SU-DHL-6 (cell line): Measurements from ENCODE around the gene CEP350.

ENCODE experiments used
- H2AFZ ChIP-seq: fragments of 200-600 bp; sonication (generic); 2 replicates; pipeline ENCODE4 v1.6.1; 2014; ENCODE audit warnings: low read depth, mild to moderate bottlenecking, moderate library complexity, mixed read lengths, antibody characterized with exemption, low read length; ENCODE audit not compliant: severe bottlenecking
- H3F3A ChIP-seq: fragments of 200-600 bp; shearing (Covaris generic); 2 replicates; pipeline ENCODE4 v1.6.0; 2016; ENCODE audit warnings: antibody characterized with exemption, mild to moderate bottlenecking; ENCODE audit not compliant: insufficient read depth
- H3K27ac ChIP-seq: fragments of 200-600 bp; sonication (generic); 2 replicates; pipeline ENCODE4 v1.5.1; 2016; ENCODE audit warnings: low read depth, mild to moderate bottlenecking, low read length, moderate library complexity, mixed read lengths
- H3K27me3 ChIP-seq: fragments of 200-600 bp; sonication (generic), shearing (Covaris generic); 2 replicates; pipeline ENCODE4 v1.6.0; 2014; ENCODE audit warnings: mild to moderate bottlenecking, low read length
- H3K36me3 ChIP-seq: fragments of 200-600 bp; sonication (generic); 2 replicates; pipeline ENCODE4 v1.6.1; 2014; ENCODE audit warnings: mild to moderate bottlenecking, low read length, mixed read lengths
- H3K4me2 ChIP-seq: fragments of 300-600, 200-600 bp; shearing (Covaris generic), sonication (generic); 2 replicates; pipeline ENCODE4 v1.6.0; 2014; ENCODE audit warnings: low read length, low read depth, mild to moderate bottlenecking; ENCODE audit not compliant: poor library complexity, severe bottlenecking
- H3K4me3 ChIP-seq: fragments of 200-600 bp; sonication (generic); 2 replicates; pipeline ENCODE4 v1.5.1; 2014; ENCODE audit warnings: antibody characterized with exemption, low read length, mild to moderate bottlenecking, mixed read lengths; ENCODE audit not compliant: insufficient read depth, poor library complexity, severe bottlenecking
- H3K79me2 ChIP-seq: fragments of 200-600 bp; sonication (generic); 2 replicates; pipeline ENCODE4 v1.6.1; 2014; ENCODE audit warnings: mild to moderate bottlenecking, low read length, moderate library complexity; ENCODE audit not compliant: insufficient read depth
- H3K9ac ChIP-seq: fragments of 200-600 bp; sonication (generic); 2 replicates; pipeline ENCODE4 v1.7.0; 2014; ENCODE audit warnings: mild to moderate bottlenecking, low read length
- H3K9me2 ChIP-seq: fragments of 200-600 bp; sonication (generic); replicated peaks from 2 replicates; pipeline ENCODE4 v1.6.1; 2014; ENCODE audit warnings: low read length; ENCODE audit not compliant: insufficient read depth
- H3K9me3 ChIP-seq: fragments of 200-600 bp; sonication (generic); 2 replicates; pipeline ENCODE4 v1.6.1; 2014; ENCODE audit warnings: low read length, mixed read lengths; ENCODE audit not compliant: insufficient read depth
- H4K20me1 ChIP-seq: fragments of 200-600 bp; sonication (generic); 2 replicates; pipeline ENCODE4 v1.6.1; 2014; ENCODE audit warnings: low read depth, mild to moderate bottlenecking, antibody characterized with exemption, low read length, moderate library complexity, mixed read lengths
- EZH2phosphoT487 ChIP-seq: fragments of 200-600 bp; sonication (generic), shearing (Covaris generic); conservative IDR thresholded peaks from 2 replicates; pipeline ENCODE4 v1.6.1; 2018; ENCODE audit warnings: mild to moderate bottlenecking, antibody characterized with exemption, low read length, moderate library complexity, mixed read lengths
- TF ChIP-seq, protein P1 (sequence below): fragments of 200-600 bp; sonication (generic); IDR thresholded peaks from one replicate; pipeline ENCODE4 v1.5.1; 2017; ENCODE audit warnings: antibody characterized with exemption, mild to moderate bottlenecking, low read length, moderate library complexity; ENCODE audit not compliant: insufficient read depth, poor library complexity, severe bottlenecking

Gene CEP350

DNA sequence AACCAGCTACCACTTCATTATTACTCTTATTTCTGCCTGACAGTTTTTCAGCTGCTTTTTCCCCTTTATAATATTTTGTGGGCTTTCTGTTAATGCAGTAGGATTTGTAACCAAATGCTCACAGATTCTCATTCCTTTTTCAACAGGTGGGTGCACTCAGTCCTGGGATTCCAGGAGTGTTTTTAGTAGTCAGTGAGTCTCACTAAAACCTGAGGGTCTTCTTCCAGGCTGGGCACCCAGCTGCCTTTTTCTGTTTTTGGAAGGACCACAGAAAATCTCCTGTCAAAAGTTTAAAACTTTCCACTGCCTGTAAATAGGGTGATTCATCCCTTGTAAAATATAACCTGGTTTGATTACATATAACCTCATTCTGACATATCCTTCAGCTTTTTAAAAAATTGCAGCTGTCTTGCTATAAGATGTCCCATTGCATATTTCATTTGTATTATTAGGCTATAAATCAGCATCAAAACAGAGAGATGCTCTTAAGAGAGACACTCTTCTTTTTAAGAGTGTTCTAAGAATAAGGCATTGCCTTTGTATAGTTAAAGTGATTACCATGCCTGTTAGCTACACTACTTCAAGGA lies 16.8 kb upstream of the CEP350 start:
- Histone ChIP-seq H3K4me2 (no peak overlapping the region), H3K79me2 (no peaks in the 10 kb centered on the region), H3K36me3 (no peaks in the 10 kb centered on the region), H3K27me3 (no peaks in the 10 kb centered on the region), H2AFZ (no peak overlapping the region), H3K4me3 (no peak overlapping the region), H3K9ac (no peak overlapping the region), H3K9me2 (no peaks in the 10 kb centered on the region), H3K27ac (no peak overlapping the region), H4K20me1 (no peaks in the 10 kb centered on the region), H3K9me3 (no peaks in the 10 kb centered on the region), H3F3A (no peaks in the 10 kb centered on the region)
- TF ChIP-seq, protein P1, sequence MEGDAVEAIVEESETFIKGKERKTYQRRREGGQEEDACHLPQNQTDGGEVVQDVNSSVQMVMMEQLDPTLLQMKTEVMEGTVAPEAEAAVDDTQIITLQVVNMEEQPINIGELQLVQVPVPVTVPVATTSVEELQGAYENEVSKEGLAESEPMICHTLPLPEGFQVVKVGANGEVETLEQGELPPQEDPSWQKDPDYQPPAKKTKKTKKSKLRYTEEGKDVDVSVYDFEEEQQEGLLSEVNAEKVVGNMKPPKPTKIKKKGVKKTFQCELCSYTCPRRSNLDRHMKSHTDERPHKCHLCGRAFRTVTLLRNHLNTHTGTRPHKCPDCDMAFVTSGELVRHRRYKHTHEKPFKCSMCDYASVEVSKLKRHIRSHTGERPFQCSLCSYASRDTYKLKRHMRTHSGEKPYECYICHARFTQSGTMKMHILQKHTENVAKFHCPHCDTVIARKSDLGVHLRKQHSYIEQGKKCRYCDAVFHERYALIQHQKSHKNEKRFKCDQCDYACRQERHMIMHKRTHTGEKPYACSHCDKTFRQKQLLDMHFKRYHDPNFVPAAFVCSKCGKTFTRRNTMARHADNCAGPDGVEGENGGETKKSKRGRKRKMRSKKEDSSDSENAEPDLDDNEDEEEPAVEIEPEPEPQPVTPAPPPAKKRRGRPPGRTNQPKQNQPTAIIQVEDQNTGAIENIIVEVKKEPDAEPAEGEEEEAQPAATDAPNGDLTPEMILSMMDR = no peak
- no peak for TF ChIP-seq EZH2phosphoT487

DNA sequence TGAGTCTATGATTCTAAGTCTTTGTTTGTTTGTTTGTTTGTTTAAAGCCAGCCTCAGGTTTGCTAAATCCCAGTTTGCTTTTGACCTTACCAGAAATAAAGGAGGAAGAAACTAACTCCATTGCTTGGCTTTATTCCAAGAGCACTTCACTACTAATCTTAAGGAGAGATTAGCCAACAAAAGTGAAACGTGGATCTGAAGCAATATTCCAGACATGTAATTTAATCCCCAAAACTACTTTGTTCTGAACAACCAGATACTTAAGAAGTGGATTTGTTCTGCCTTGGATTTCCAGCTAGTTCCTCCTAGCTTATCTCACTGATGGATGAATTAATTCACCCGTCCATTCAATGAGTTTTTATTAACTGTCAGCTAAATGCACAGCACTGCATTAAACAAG lies 15.9 kb upstream of the CEP350 start:
- no peak overlapping the region for H3K27ac ChIP-seq

DNA sequence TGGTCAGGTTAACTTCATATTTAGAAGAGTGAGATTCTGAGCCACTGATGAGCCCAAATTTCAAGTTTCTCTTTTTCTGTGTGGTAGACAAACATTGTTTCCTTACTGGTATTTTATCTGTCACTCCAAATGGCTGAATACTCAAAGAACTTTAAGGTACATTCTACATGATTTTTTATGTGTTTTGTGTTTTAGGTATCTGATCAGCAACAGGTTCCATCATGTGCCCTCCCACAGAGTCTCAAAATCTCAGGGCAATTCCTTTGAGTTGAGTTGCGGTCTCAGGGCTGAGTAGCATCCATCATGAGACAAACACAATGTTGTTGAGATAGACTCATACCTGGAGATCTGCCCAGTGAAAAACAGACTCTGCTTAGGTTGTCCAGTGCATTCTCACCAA lies 14.7 kb upstream of the CEP350 start:
- Histone ChIP-seq H3K36me3 (no peaks in the 10 kb centered on the region), H3K4me2 (no peak overlapping the region), H3F3A (no peaks in the 10 kb centered on the region), H3K27me3 (no peaks in the 10 kb centered on the region), H4K20me1 (no peaks in the 10 kb centered on the region), H3K4me3 (no peak overlapping the region), H3K9me2 (no peaks in the 10 kb centered on the region), H3K79me2 (no peaks in the 10 kb centered on the region), H3K27ac (no peak overlapping the region), H2AFZ (no peak overlapping the region), H3K9ac (no peak overlapping the region), H3K9me3 (no peaks in the 10 kb centered on the region)
- TF ChIP-seq EZH2phosphoT487 = no peak
- TF ChIP-seq, protein P1 = no peak

More for the DNA sequence above, 15.9 kb upstream of the CEP350 start:
- H3F3A ChIP-seq = no peaks in the 10 kb centered on the region
- H2AFZ ChIP-seq = no peak overlapping the region
- H3K9me3 ChIP-seq = no peaks in the 10 kb centered on the region
- no peak overlapping the region for H3K4me2 ChIP-seq
- H3K79me2 ChIP-seq = no peaks in the 10 kb centered on the region
- no peaks in the 10 kb centered on the region for H3K9me2 ChIP-seq
- H4K20me1 ChIP-seq = no peaks in the 10 kb centered on the region
- no peak overlapping the region for H3K9ac ChIP-seq
- no peak for TF ChIP-seq EZH2phosphoT487
- TF ChIP-seq, protein P1 = no peak
- H3K4me3 ChIP-seq = no peak overlapping the region
- no peaks in the 10 kb centered on the region for H3K27me3 ChIP-seq
- no peaks in the 10 kb centered on the region for H3K36me3 ChIP-seq
